Loucy (cell line): ENCODE results near the gene WRAP73.

ENCODE experiments used
- CTCF ChIP-seq: fragments of 200-600 bp; sonication (generic); conservative IDR thresholded peaks from 2 replicates; pipeline ENCODE4 v1.5.1; 2014; ENCODE audit warnings: mild to moderate bottlenecking, antibody characterized with exemption, low read length
- EZH2phosphoT487 ChIP-seq: fragments of 200-600 bp; IDR thresholded peaks from 2 replicates; pipeline ENCODE4 v1.6.1; 2018; ENCODE audit warnings: antibody characterized with exemption, mild to moderate bottlenecking, moderate library complexity, borderline replicate concordance

GRCh38 chr1:3616861-3617260, 33.0 kb downstream of the WRAP73 start:
- TF ChIP-seq CTCF (no peak), EZH2phosphoT487 (no peak)
